Thymus (tissue), 11 donors: ENCODE data around the gene LRSAM1. TPM values are rescaled to one million over a fixed set of nuclear protein-coding genes. Genes with fewer than 3 reads are reported as not detected.
A peak's percentile ranks its signal among the peaks of the same experiment; 100 is the strongest.

Experiments used
- DNase-seq, 9 donors: peaks; one replicate each; pipeline ENCODE4 v3.0.0-alpha.2; 2013; ENCODE audit warnings: low spot score in 9 of 9, low read depth in 6 of 9, missing footprints in 1 of 9
- H3K27ac ChIP-seq, 2 donors: one replicate each; pipeline ENCODE4 v1.5.1; 2013; ENCODE audit warnings: control low read depth in 1 of 2, low read depth in 1 of 2, low read length in 1 of 2, mild to moderate bottlenecking in 1 of 2, moderate library complexity in 1 of 2
- H3K27me3 ChIP-seq, 2 donors: one replicate each; pipeline ENCODE4 v1.5.1; 2013; ENCODE audit warnings: low read length in 1 of 2; ENCODE audit not compliant: control insufficient read depth in 2 of 2, insufficient read depth in 1 of 2
- H3K36me3 ChIP-seq, 2 donors: one replicate each; pipeline ENCODE4 v1.5.1; 2013; ENCODE audit warnings: low read length in 1 of 2, mild to moderate bottlenecking in 1 of 2, moderate library complexity in 1 of 2; ENCODE audit not compliant: control insufficient read depth in 2 of 2, insufficient read depth in 2 of 2
- H3K4me1 ChIP-seq, 2 donors: one replicate each; pipeline ENCODE4 v1.5.1; 2013; ENCODE audit warnings: low read length in 2 of 2; ENCODE audit not compliant: control insufficient read depth in 2 of 2, insufficient read depth in 2 of 2
- H3K4me3 ChIP-seq, 2 donors: one replicate each; pipeline ENCODE4 v1.5.1; 2013; ENCODE audit warnings: low read length in 2 of 2, control low read depth in 1 of 2, mild to moderate bottlenecking in 1 of 2
- H3K9me3 ChIP-seq, 2 donors: one replicate each; pipeline ENCODE4 v1.5.1; 2013; ENCODE audit warnings: low read length in 1 of 2, mild to moderate bottlenecking in 1 of 2; ENCODE audit not compliant: control insufficient read depth in 2 of 2, insufficient read depth in 1 of 2
- WGBS: extraction: QIAGEN DNeasy Blood & Tissue Kit; methylation state at CpG from one replicate; pipeline ENCODE4 v1.1.7; 2013; 5-methylcytosine and 5-hydroxymethylcytosine counted together
- polyA plus RNA-seq: library from polyadenylated mRNA; stranded (reverse); fragments of 200-250 nt; gene quantifications from one replicate; pipeline ENCODE4 v1.2.3, GENCODE V29; 2013
- total RNA-seq: library from RNA; stranded (reverse); fragments of 120-200 nt; gene quantifications from one replicate; pipeline ENCODE4 v1.2.4, GENCODE V29; 2013
- donor health status: healthy.

Gene LRSAM1
- total and polyA plus RNA-seq, 2 donors, result 4.1 to 24.1 TPM

DNA sequence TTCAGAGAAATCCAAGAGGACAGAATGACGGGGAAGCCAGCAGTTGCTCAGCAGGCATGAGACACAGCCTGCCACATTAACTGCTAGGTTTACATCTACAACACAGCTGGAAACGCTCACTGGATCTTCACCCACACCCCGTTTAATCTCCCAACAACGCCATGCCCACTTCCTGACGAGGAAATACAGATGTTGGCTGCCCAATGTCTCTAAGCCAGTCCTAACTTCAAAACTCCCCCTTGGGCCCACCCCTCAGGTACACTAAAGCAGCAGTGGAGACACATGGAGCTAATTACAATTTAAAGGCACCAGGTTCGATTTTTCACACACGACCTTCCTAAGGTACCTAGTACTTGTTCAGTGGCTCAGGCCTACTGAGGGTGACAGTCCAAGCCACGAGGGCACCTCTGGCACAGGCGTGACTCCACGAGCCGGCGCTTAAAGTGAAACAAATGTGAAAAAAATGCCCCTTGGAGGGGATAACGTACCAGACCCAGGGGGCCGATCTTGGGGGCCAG is 1.0 kb upstream of the LRSAM1 start:
- Histone ChIP-seq H3K4me1 (peaks cover 18 to 36% of the 10 kb centered on the region in 2 donors), H3K27ac (peak overlapping the region; percentile 87 to 95), H3K36me3 (peaks cover 41 to 52% of the 10 kb centered on the region in 2 donors), H3K27me3 (no peaks in the 10 kb centered on the region), H3K9me3 (no peaks in the 10 kb centered on the region), H3K4me3 (peak overlapping the region; percentile 79 to 88)
- WGBS, result 3% methylated on average over 14 of the region's 14 CpGs
- DNase-seq, result peak in 1 of 9 donors; percentile 14

- Histone ChIP-seq H3K4me3 (peak overlapping the region; percentile 79 to 88), H3K27ac (peak overlapping the region in 1 of 2 donors; percentile 86), H3K36me3 (peaks cover 30 to 40% of the 10 kb centered on the region in 2 donors), H3K27me3 (no peaks in the 10 kb centered on the region), H3K9me3 (no peaks in the 10 kb centered on the region), H3K4me1 (peaks cover 18 to 39% of the 10 kb centered on the region in 2 donors)
- no peak for DNase-seq
- WGBS, result under 1% methylated on average over 14 of the region's 14 CpGs
Observed at GRCh38 chr9:127451608-127451857, 223 bp downstream of the LRSAM1 start.

DNA sequence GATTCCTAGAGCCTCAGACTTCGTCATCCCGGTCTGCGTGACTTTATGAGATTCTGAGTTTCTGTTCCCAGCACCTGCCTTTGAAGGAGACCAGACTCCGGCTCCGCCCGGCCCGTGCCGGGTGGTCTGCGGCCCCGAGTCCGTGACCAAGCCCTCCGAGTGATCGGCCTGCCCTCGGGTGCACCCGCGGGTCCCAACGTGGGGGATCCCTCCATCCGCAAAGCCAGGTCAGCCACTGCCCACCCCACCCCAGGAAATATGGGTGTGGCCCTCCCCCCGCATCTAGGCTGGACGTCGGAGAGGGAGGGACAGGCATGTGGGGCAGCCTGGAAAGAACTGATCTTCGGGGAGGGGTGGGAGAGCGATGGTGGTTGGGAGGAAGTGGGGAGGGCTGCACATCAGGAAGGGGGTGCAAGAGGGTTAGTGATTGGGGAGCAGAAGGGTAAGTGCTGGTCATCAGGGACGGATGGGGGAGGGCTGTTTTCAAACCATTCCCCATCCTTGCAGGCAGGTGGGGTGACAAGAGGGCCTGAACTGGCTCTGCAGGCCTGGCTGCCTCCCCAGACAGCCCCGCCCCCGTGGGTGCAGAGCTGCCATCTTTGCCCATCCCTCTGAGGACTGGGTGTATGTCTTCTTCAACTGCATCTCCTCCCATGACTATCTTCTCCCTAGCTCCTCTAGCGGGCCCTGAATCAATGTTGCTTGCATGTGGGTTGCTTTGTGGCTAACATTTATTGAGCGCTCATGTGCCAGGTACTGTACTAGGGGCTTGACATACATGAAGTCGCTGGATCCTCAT is 747 bp downstream of the LRSAM1 start:
- no peaks in the 10 kb centered on the region for H3K9me3 ChIP-seq
- H3K36me3 ChIP-seq, result peaks cover 25 to 34% of the 10 kb centered on the region in 2 donors
- 12% methylated on average over 29 of the region's 29 CpGs for WGBS
- no peaks in the 10 kb centered on the region for H3K27me3 ChIP-seq
- peak overlapping the region in 1 of 2 donors; percentile 86 for H3K27ac ChIP-seq
- peaks cover 18 to 39% of the 10 kb centered on the region in 2 donors for H3K4me1 ChIP-seq
- H3K4me3 ChIP-seq, result peak overlapping the region; percentile 79 to 88
- peak in 3 of 9 donors; percentile 20 to 52 (median 28) for DNase-seq

GRCh38 chr9:127452691-127453090 is 1.4 kb downstream of the LRSAM1 start:
- H3K4me3 ChIP-seq, result no peak overlapping the region
- H3K36me3 ChIP-seq, result peaks cover 19 to 28% of the 10 kb centered on the region in 2 donors
- no peaks in the 10 kb centered on the region for H3K27me3 ChIP-seq
- no peak for DNase-seq
- WGBS, result 72% methylated on average over 4 of the region's 4 CpGs
- no peak overlapping the region for H3K27ac ChIP-seq
- peaks cover 18 to 39% of the 10 kb centered on the region in 2 donors for H3K4me1 ChIP-seq
- no peaks in the 10 kb centered on the region for H3K9me3 ChIP-seq

GRCh38 chr9:127455324-127455992 is 4.1 kb downstream of the LRSAM1 start:
- 62% methylated on average over 6 of the region's 6 CpGs for WGBS
- Histone ChIP-seq H3K9me3 (no peaks in the 10 kb centered on the region), H3K4me1 (peaks cover 7 to 21% of the 10 kb centered on the region in 2 donors), H3K27me3 (no peaks in the 10 kb centered on the region), H3K4me3 (no peak overlapping the region), H3K27ac (no peak overlapping the region), H3K36me3 (peaks cover 2 to 10% of the 10 kb centered on the region in 2 donors)
- peak in 2 of 9 donors; percentile 42 to 44 for DNase-seq

GRCh38 chr9:127457191-127457878 is 6.0 kb downstream of the LRSAM1 start:
- Histone ChIP-seq H3K4me3 (no peak overlapping the region), H3K4me1 (peaks cover 3 to 11% of the 10 kb centered on the region in 2 donors), H3K27me3 (no peaks in the 10 kb centered on the region), H3K9me3 (no peaks in the 10 kb centered on the region), H3K36me3 (peaks cover 14 to 16% of the 10 kb centered on the region in 2 donors), H3K27ac (no peak overlapping the region)
- DNase-seq, result no peak
- 91% methylated on average over 17 of the region's 17 CpGs for WGBS

GRCh38 chr9:127458921-127459320 is 7.6 kb downstream of the LRSAM1 start:
- no peak for DNase-seq
- WGBS, result 98% methylated on average over 9 of the region's 9 CpGs

DNA sequence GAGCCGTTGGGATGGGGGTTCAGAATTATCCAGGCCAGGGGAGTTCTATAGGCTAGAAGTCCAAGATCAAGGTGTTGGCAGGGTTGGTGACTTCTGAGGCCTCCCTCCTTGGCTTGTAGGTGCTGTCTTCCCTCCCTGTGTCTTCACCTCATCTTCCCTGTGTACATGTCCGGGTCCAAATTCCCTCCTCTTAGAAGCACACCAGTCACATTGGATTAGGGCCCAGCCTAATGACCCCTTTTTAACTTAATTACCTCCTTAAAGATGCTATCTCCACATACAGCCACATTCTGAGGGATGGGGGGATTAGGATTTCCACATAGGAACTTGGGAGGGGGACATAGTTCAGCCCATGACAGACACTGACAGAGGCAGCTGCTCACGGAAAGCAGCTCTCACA is 12.1 kb downstream of the LRSAM1 start:
- H3K36me3 ChIP-seq, result peaks cover 17 to 22% of the 10 kb centered on the region in 2 donors
- no peaks in the 10 kb centered on the region for H3K27me3 ChIP-seq
- no peaks in the 10 kb centered on the region for H3K9me3 ChIP-seq
- H3K4me3 ChIP-seq, result no peak overlapping the region
- DNase-seq, result no peak
- H3K4me1 ChIP-seq, result no peaks in the 10 kb centered on the region
- 97% methylated on average over 3 of the region's 3 CpGs for WGBS
- H3K27ac ChIP-seq, result no peak overlapping the region

More at GRCh38 chr9:127458921-127459320, 7.6 kb downstream of the LRSAM1 start:
- Histone ChIP-seq H3K36me3 (peaks cover 16 to 19% of the 10 kb centered on the region in 2 donors), H3K9me3 (no peaks in the 10 kb centered on the region), H3K27ac (no peak overlapping the region), H3K4me3 (no peak overlapping the region), H3K27me3 (no peaks in the 10 kb centered on the region), H3K4me1 (peaks cover 0 to 8% of the 10 kb centered on the region in 2 donors)
